ENCODE measurements around the gene ZFP92. TPM values are rescaled to one million over a fixed set of nuclear protein-coding genes. Genes with fewer than 3 reads are reported as not detected.

Gene ZFP92
- total and polyA plus RNA-seq, 2 donors (not counting 1 experiment from before 2014, with no cell fraction given), result 0.06 to 0.17 TPM

DNA sequence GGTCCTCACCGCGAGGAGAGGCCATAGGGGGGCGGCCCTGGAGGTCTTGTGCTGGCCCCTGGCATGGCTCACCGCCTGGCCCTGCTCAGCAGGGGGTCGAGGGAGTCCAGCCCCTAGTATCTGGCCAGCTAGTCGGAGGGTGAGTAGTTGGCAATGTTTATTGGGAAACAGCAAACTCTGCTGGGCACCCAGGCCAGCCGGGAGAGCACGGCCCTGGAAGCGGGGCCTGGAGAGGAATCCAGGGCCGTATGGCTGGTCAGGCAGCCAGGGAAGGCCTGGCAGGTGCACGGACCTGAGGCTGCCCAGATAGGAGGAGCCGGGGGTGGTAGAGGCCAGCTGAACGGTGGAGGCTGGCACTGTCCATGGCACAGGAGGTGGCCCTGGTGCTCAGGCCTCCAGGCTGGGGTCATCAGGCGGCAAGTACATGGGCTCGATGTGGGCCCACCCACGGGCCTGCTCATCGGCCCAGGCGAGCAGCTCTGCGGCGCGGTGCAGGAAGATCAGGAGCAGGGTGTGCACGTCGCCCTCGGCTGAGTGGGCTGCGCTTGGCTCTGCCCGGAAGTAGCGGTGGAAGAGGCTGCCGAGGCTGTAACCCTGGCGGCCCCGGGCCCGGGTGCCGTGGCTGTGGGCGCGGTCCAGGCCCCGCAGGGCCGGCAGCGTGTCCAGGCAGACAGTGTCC, 33.2 kb downstream of the ZFP92 start:
- Histone ChIP-seq H2AFZ (ENCODE audit: low read length) (no peak overlapping the region), H3K9ac (ENCODE audit: insufficient read depth, low read length) (no peak overlapping the region), H3K79me2 (ENCODE audit: control insufficient read depth, insufficient read depth, low read length) (no peaks in the 10 kb centered on the region), H4K20me1 (ENCODE audit: control insufficient read depth, extremely low read depth, insufficient read depth, low read length) (no peaks in the 10 kb centered on the region), H3K4me2 (ENCODE audit: extremely low read depth, insufficient read depth, low read length) (no peak overlapping the region), H3K36me3 (ENCODE audit: control insufficient read depth, insufficient read depth, low read length) (no peaks in the 10 kb centered on the region), H3K4me1 (ENCODE audit: control insufficient read depth, extremely low read depth, insufficient read depth, low read length) (no peaks in the 10 kb centered on the region), H3K9me3 (ENCODE audit: control insufficient read depth, insufficient read depth, low read depth, low read length) (no peaks in the 10 kb centered on the region), H3K4me3 (replicated peaks in 1 of 4; ENCODE audit: control extremely low read depth in 1 of 4, insufficient read depth in 1 of 4, low read depth in 3 of 4, low read length in 4 of 4) (no peak overlapping the region), H3K27me3 (ENCODE audit: control insufficient read depth, insufficient read depth, low read length) (no peaks in the 10 kb centered on the region), H3K27ac (ENCODE audit: insufficient read depth, low read length) (no peak overlapping the region)
- TF ChIP-seq, protein P1, sequence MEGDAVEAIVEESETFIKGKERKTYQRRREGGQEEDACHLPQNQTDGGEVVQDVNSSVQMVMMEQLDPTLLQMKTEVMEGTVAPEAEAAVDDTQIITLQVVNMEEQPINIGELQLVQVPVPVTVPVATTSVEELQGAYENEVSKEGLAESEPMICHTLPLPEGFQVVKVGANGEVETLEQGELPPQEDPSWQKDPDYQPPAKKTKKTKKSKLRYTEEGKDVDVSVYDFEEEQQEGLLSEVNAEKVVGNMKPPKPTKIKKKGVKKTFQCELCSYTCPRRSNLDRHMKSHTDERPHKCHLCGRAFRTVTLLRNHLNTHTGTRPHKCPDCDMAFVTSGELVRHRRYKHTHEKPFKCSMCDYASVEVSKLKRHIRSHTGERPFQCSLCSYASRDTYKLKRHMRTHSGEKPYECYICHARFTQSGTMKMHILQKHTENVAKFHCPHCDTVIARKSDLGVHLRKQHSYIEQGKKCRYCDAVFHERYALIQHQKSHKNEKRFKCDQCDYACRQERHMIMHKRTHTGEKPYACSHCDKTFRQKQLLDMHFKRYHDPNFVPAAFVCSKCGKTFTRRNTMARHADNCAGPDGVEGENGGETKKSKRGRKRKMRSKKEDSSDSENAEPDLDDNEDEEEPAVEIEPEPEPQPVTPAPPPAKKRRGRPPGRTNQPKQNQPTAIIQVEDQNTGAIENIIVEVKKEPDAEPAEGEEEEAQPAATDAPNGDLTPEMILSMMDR (conservative IDR thresholded peaks at IDR 0.05 in 1 of 2, IDR thresholded peaks at IDR 0.05 in 1 of 2; ENCODE audit: low read depth in 1 of 2, low read length in 2 of 2), result no peak
- TF ChIP-seq EZH2 (IDR thresholded peaks at IDR 0.05; ENCODE audit: low read length, missing control alignments), result no peak
- DNase-seq (ENCODE audit: low read depth in 2 of 2), result no peak

DNA sequence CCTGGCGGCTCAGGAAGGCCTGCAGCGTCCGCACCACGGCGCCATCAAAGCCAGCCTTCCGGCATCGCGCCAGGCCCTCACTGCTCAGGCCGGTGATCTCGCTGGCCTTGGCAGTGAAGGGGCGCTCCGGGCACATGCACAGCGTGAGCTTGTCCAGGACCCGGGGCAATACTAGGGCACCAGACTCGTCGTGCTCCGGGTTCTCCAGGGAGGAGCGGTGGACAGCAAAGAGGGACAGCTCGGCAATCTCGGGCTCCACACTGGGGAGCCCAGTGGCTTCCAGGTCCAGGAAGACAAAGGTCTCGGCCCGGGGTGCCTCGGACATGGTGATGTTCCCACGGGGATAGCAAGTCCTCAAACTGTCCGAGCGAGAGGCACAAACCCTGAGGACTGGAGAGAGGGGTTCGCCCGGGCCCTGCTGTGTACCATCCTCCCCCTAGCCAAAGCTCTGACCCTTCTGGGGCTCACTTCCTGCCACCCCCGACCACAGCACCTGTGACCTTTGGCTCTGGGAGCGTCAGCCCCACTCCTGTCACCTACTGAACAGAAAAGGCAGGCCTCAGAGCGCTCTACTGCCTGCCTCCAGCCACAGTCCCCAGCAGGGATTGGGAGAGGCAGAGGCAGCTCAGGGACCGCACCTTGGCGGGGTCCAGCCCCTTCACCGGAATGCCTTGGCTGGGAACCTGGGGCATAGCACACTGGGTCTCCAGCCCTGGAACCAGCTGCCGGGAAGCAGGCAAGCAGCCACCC, 34.0 kb downstream of the ZFP92 start:
- H3K27ac ChIP-seq (ENCODE audit: insufficient read depth, low read length), result no peak overlapping the region
- no peaks in the 10 kb centered on the region for H3K36me3 ChIP-seq (ENCODE audit: control insufficient read depth, insufficient read depth, low read length)
- no peak overlapping the region for H3K9ac ChIP-seq (ENCODE audit: insufficient read depth, low read length)
- H3K79me2 ChIP-seq (ENCODE audit: control insufficient read depth, insufficient read depth, low read length), result no peaks in the 10 kb centered on the region
- H3K27me3 ChIP-seq (ENCODE audit: control insufficient read depth, insufficient read depth, low read length), result no peaks in the 10 kb centered on the region
- H2AFZ ChIP-seq (ENCODE audit: low read length), result no peak overlapping the region
- TF ChIP-seq, protein P1 (conservative IDR thresholded peaks at IDR 0.05 in 1 of 2, IDR thresholded peaks at IDR 0.05 in 1 of 2; ENCODE audit: low read depth in 1 of 2, low read length in 2 of 2), result no peak
- TF ChIP-seq EZH2 (IDR thresholded peaks at IDR 0.05; ENCODE audit: low read length, missing control alignments), result no peak
- DNase-seq (ENCODE audit: low read depth in 2 of 2), result no peak
- H3K4me1 ChIP-seq (ENCODE audit: control insufficient read depth, extremely low read depth, insufficient read depth, low read length), result no peaks in the 10 kb centered on the region
- H3K4me2 ChIP-seq (ENCODE audit: extremely low read depth, insufficient read depth, low read length), result no peak overlapping the region
- no peak overlapping the region for H3K4me3 ChIP-seq (replicated peaks in 1 of 4; ENCODE audit: control extremely low read depth in 1 of 4, insufficient read depth in 1 of 4, low read depth in 3 of 4, low read length in 4 of 4)
- H4K20me1 ChIP-seq (ENCODE audit: control insufficient read depth, extremely low read depth, insufficient read depth, low read length), result no peaks in the 10 kb centered on the region
- H3K9me3 ChIP-seq (ENCODE audit: control insufficient read depth, insufficient read depth, low read depth, low read length), result no peaks in the 10 kb centered on the region

DNA sequence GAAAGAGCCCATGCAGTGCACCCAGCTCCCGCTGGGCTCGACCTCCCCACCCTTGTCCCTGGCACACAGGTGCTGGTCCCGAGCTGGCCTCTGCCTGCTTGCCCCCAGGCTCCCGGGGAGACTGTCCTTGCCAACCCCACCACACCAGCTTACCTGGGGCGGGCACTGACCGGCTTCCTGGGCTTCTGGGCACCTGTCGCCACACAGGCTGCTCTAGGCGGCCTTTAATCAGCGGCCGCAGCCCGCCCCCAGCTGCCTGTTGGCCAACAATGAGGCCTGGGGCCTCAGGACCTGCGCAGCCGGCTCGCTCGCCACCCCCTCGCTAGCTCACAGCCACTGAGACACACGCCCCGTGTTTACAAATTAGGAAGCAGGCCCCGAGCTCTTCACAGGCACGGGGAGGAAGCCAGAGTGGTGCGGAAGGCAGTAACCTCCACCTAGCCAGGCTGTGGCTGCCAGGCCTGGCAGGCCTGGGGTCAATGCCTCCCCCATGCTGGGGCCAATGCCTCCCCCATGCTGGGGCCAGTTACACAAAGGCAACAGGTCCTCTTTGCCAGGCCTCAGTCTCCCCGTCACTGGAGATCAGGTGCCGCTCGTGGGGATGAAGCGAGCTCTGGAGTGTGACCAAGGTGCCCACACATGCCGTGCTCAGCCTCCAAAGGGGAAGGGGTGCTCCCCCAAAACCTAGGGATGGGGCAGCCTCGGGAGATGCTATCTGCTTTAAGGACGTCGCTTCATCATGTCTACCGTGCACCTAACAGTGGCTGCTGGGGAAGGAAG, 34.8 kb downstream of the ZFP92 start, which contains the start of gene TREX2:
TSS of gene TREX2 (minus strand) at position 201 of the 780 bp plus-strand sequence. CDS start 626 bp downstream, outside the sequence.
- H3K9ac ChIP-seq (ENCODE audit: insufficient read depth, low read length), result no peak within 1 kb of the TSS
- H3K4me3 ChIP-seq (replicated peaks in 1 of 4; ENCODE audit: control extremely low read depth in 1 of 4, insufficient read depth in 1 of 4, low read depth in 3 of 4, low read length in 4 of 4), result no peak within 1 kb of the TSS
- H3K27ac ChIP-seq (ENCODE audit: insufficient read depth, low read length), result no peak within 1 kb of the TSS
- H3K4me1 ChIP-seq (ENCODE audit: control insufficient read depth, extremely low read depth, insufficient read depth, low read length), result no peaks in the 10 kb centered on the region
- H3K9me3 ChIP-seq (ENCODE audit: control insufficient read depth, insufficient read depth, low read depth, low read length), result no peaks in the 10 kb centered on the region
- no peaks in the 10 kb centered on the region for H4K20me1 ChIP-seq (ENCODE audit: control insufficient read depth, extremely low read depth, insufficient read depth, low read length)
- H3K4me2 ChIP-seq (ENCODE audit: extremely low read depth, insufficient read depth, low read length), result no peak within 1 kb of the TSS
- no peaks in the 10 kb centered on the region for H3K36me3 ChIP-seq (ENCODE audit: control insufficient read depth, insufficient read depth, low read length)
- no peaks in the 10 kb centered on the region for H3K79me2 ChIP-seq (ENCODE audit: control insufficient read depth, insufficient read depth, low read length)
- no peaks in the 10 kb centered on the region for H3K27me3 ChIP-seq (ENCODE audit: control insufficient read depth, insufficient read depth, low read length)
- H2AFZ ChIP-seq (ENCODE audit: low read length), result no peak within 1 kb of the TSS
- TF ChIP-seq, protein P1 (conservative IDR thresholded peaks at IDR 0.05 in 1 of 2, IDR thresholded peaks at IDR 0.05 in 1 of 2; ENCODE audit: low read depth in 1 of 2, low read length in 2 of 2), result no peak
- TF ChIP-seq EZH2 (IDR thresholded peaks at IDR 0.05; ENCODE audit: low read length, missing control alignments), result no peak
- no peak for DNase-seq (ENCODE audit: low read depth in 2 of 2)
